Neural cell (in vitro differentiated cells): ENCODE results near the gene HMGB3. TPM values are rescaled to one million over a fixed set of nuclear protein-coding genes. Genes with fewer than 3 reads are reported as not detected.

Experiments used
- H2AFZ ChIP-seq: fragments of 200-600, 300-800 bp; sonication (generic), shearing (Covaris generic); 2 replicates; pipeline ENCODE4 v1.6.0; 2014; ENCODE audit warnings: low read depth, mild to moderate bottlenecking, antibody characterized with exemption, low read length, moderate library complexity
- H3F3A ChIP-seq: fragments of 200-600 bp; shearing (Covaris generic); 2 replicates; pipeline ENCODE4 v1.6.1; 2016; ENCODE audit warnings: mild to moderate bottlenecking, moderate library complexity, mixed read lengths, antibody characterized with exemption, low read length; ENCODE audit not compliant: insufficient read depth, poor library complexity, severe bottlenecking
- H3K27ac ChIP-seq: fragments of 200-600, 300-800 bp; sonication (generic), shearing (Covaris generic); 2 replicates; pipeline ENCODE4 v1.5.1; 2014; ENCODE audit warnings: mild to moderate bottlenecking, low read length, moderate library complexity
- H3K27me3 ChIP-seq: fragments of 300-800, 200-600 bp; sonication (generic), shearing (Covaris generic); 2 replicates; pipeline ENCODE4 v1.6.0; 2014; ENCODE audit warnings: mild to moderate bottlenecking, low read depth, low read length, moderate library complexity; ENCODE audit not compliant: insufficient read depth
- H3K36me3 ChIP-seq: fragments of 300-800, 200-600 bp; sonication (generic), shearing (Covaris generic); 2 replicates; pipeline ENCODE4 v1.5.1; 2014; ENCODE audit warnings: mild to moderate bottlenecking, antibody characterized with exemption, low read length, moderate library complexity; ENCODE audit not compliant: insufficient read depth
- H3K4me2 ChIP-seq: fragments of 300-800, 200-600 bp; sonication (generic), shearing (Covaris generic); 2 replicates; pipeline ENCODE4 v1.6.0; 2014; ENCODE audit warnings: mild to moderate bottlenecking, low read length
- H3K4me3 ChIP-seq: fragments of 300-800, 200-600 bp; sonication (generic), shearing (Covaris generic); 2 replicates; pipeline ENCODE4 v1.5.1; 2014; ENCODE audit warnings: mild to moderate bottlenecking, low read length, moderate library complexity
- H3K79me2 ChIP-seq: fragments of 200-600 bp; shearing (Covaris generic); replicated peaks from 2 replicates; pipeline ENCODE4 v1.6.0; 2014; ENCODE audit warnings: mild to moderate bottlenecking, low read length, moderate library complexity; ENCODE audit not compliant: insufficient read depth
- H3K9ac ChIP-seq: fragments of 300-800, 200-600 bp; sonication (generic), shearing (Covaris generic); 2 replicates; pipeline ENCODE4 v1.6.1; 2016; ENCODE audit warnings: mild to moderate bottlenecking, low read length, mixed read lengths
- H3K9me2 ChIP-seq: fragments of 200-600 bp; shearing (Covaris generic); 2 replicates; pipeline ENCODE4 v1.6.1; 2016; ENCODE audit warnings: mild to moderate bottlenecking, low read length, mixed read lengths; ENCODE audit not compliant: insufficient read depth
- H3K9me3 ChIP-seq: fragments of 200-600, 300-800 bp; sonication (generic), shearing (Covaris generic); 2 replicates; pipeline ENCODE4 v1.6.1; 2016; ENCODE audit warnings: mild to moderate bottlenecking, mixed run types, low read length, moderate library complexity, mixed read lengths
- H4K20me1 ChIP-seq: fragments of 200-600 bp; shearing (Covaris generic); 2 replicates; pipeline ENCODE4 v1.6.1; 2016; ENCODE audit warnings: mild to moderate bottlenecking, mixed run types; ENCODE audit not compliant: insufficient read depth
- EP300 ChIP-seq: fragments of 450-650 bp; conservative IDR thresholded peaks from 2 replicates; pipeline ENCODE4 v1.6.1; 2014; ENCODE audit warnings: antibody characterized with exemption, mild to moderate bottlenecking, moderate library complexity; ENCODE audit not compliant: poor library complexity, severe bottlenecking
- EZH2 ChIP-seq: fragments of 200-600, 300-800 bp; shearing (Covaris generic), sonication (generic); IDR thresholded peaks from 2 replicates; pipeline ENCODE4 v1.6.1; 2014; ENCODE audit warnings: antibody characterized with exemption, low read length, borderline replicate concordance, mild to moderate bottlenecking; ENCODE audit not compliant: insufficient read depth, poor library complexity, severe bottlenecking
- MXI1 ChIP-seq: fragments of 450-650 bp; conservative IDR thresholded peaks from 2 replicates; pipeline ENCODE4 v1.6.1; 2014; ENCODE audit warnings: antibody characterized with exemption, mild to moderate bottlenecking; ENCODE audit not compliant: poor library complexity, severe bottlenecking
- POLR2AphosphoS5 ChIP-seq: IDR thresholded peaks from 2 replicates; pipeline ENCODE4 v1.6.1; 2012
- RAD21 ChIP-seq: fragments of 450-650 bp; conservative IDR thresholded peaks from 2 replicates; pipeline ENCODE4 v1.6.1; 2014; ENCODE audit warnings: antibody characterized with exemption, mild to moderate bottlenecking, moderate library complexity
- REST ChIP-seq: IDR thresholded peaks from 2 replicates; pipeline ENCODE4 v1.6.1; 2012; ENCODE audit warnings: borderline replicate concordance
- SMC3 ChIP-seq: fragments of 450-650 bp; conservative IDR thresholded peaks from 2 replicates; pipeline ENCODE4 v1.6.1; 2014; ENCODE audit warnings: antibody characterized with exemption, mild to moderate bottlenecking, moderate library complexity; ENCODE audit not compliant: poor library complexity
- TAF1 ChIP-seq: IDR thresholded peaks from 2 replicates; pipeline ENCODE4 v1.6.1; 2012; ENCODE audit warnings: low read depth
- polyA plus RNA-seq: library from polyadenylated mRNA; depleted of rRNA; stranded (reverse); fragments of >200 nt; gene quantifications from 2 replicates; pipeline ENCODE4 v1.2.3, GENCODE V29; 2014
- TF ChIP-seq, protein P1 (sequence below): fragments of 450-650 bp; IDR thresholded peaks from 2 replicates; pipeline ENCODE4 v1.5.1; 2014; ENCODE audit warnings: antibody characterized with exemption, mild to moderate bottlenecking, moderate library complexity; ENCODE audit not compliant: poor library complexity, severe bottlenecking

The HMGB3 gene
- polyA plus RNA-seq, 1 donor from 2014 or later, result 249 TPM

DNA sequence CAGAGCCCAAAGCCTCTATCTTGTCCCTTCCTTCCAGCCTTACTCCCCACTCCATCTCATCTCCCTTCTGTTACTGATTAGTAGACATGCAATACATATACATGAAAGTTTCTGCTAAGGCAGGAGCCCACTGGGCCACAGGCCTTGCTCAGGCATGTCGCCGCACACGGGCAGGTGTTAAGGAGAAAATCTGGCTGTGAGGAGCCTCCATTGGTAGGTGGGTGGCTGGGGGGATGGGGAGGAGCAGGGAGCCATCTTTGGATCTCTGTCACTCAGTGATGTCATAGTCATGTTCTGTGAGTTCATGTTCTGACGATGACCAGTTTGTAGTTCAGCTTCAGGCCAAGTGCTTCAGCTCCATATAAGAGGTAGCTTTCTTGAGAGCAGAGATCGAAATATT is 2.9 kb upstream of the HMGB3 start:
- Histone ChIP-seq H3F3A (no peaks in the 10 kb centered on the region), H3K9me3 (no peaks in the 10 kb centered on the region)

GRCh38 chrX:150980711-150981110 is 2.4 kb upstream of the HMGB3 start:
- Histone ChIP-seq H3K4me3 (no peak overlapping the region), H3K27ac (no peak overlapping the region), H3K27me3 (no peaks in the 10 kb centered on the region), H3K9me3 (no peaks in the 10 kb centered on the region), H2AFZ (no peak overlapping the region), H3K36me3 (no peaks in the 10 kb centered on the region), H4K20me1 (no peaks in the 10 kb centered on the region), H3K9ac (no peak overlapping the region), H3F3A (no peaks in the 10 kb centered on the region), H3K9me2 (no peaks in the 10 kb centered on the region), H3K79me2 (peaks cover 10% of the 10 kb centered on the region), H3K4me2 (no peak overlapping the region)
- TF ChIP-seq, protein P1, sequence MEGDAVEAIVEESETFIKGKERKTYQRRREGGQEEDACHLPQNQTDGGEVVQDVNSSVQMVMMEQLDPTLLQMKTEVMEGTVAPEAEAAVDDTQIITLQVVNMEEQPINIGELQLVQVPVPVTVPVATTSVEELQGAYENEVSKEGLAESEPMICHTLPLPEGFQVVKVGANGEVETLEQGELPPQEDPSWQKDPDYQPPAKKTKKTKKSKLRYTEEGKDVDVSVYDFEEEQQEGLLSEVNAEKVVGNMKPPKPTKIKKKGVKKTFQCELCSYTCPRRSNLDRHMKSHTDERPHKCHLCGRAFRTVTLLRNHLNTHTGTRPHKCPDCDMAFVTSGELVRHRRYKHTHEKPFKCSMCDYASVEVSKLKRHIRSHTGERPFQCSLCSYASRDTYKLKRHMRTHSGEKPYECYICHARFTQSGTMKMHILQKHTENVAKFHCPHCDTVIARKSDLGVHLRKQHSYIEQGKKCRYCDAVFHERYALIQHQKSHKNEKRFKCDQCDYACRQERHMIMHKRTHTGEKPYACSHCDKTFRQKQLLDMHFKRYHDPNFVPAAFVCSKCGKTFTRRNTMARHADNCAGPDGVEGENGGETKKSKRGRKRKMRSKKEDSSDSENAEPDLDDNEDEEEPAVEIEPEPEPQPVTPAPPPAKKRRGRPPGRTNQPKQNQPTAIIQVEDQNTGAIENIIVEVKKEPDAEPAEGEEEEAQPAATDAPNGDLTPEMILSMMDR, result no peak
- TF ChIP-seq MXI1, result no peak
- TF ChIP-seq EP300, result no peak
- TF ChIP-seq SMC3, result no peak
- no peak for TF ChIP-seq EZH2
- TF ChIP-seq POLR2AphosphoS5, result no peak
- no peak for TF ChIP-seq RAD21
- TF ChIP-seq TAF1, result no peak
- no peak for TF ChIP-seq REST

More for the DNA sequence above, 2.9 kb upstream of the HMGB3 start:
- no peaks in the 10 kb centered on the region for H3K27me3 ChIP-seq
- H3K27ac ChIP-seq, result no peak overlapping the region
- no peak for TF ChIP-seq RAD21
- no peak for TF ChIP-seq SMC3
- no peak for TF ChIP-seq POLR2AphosphoS5
- peaks cover 5% of the 10 kb centered on the region for H3K79me2 ChIP-seq
- H2AFZ ChIP-seq, result no peak overlapping the region
- no peaks in the 10 kb centered on the region for H3K9me2 ChIP-seq
- no peak overlapping the region for H3K4me2 ChIP-seq
- H3K4me3 ChIP-seq, result no peak overlapping the region
- no peaks in the 10 kb centered on the region for H3K36me3 ChIP-seq
- no peak overlapping the region for H3K9ac ChIP-seq
- no peaks in the 10 kb centered on the region for H4K20me1 ChIP-seq
